Activated CD4-positive, alpha-beta T cell treated with anti-CD3 and anti-CD28 coated beads, Interleukin-2, amount 50 U/mL, for 16 hours (primary cell): ENCODE data around the gene ETNPPL.

Experiments used
- DNase-seq: peaks from one replicate; pipeline ENCODE4 v3.0.0-alpha.2; 2020

The ETNPPL gene

DNA sequence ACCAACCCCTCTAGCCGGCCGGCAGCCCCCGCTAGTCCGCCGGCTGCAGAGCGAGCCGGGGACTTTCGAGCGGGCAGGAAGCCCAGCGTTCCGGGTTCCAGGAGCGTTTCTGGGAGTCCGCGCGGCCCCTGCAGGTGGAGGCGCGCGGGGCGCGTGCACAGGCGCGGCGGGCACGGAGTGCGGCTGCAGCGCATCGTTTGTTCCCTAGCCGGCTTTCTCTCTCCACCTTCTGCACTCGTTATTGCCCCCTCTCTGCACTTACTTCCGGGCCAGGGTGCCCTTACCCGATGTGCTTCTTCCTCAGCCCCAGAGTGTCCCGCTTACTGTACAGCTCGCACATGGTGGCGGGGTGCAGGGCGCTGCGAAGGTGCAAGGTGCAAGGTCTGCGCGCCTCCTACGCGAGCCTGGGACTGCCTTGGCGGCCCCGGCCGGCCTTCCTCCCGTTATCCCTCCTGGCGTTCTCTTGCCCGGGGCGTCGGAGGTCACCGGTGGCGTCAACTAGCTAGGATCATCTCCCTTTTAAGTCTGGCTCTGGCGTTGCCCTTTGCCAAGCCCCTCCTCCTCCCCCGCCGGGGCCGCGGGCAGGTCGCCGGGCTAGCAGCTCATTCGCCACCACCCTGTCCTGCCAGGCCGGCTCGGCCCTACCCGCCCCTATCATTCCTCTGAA is at the start of gene ETNPPL:
ETNPPL (minus strand) TSS at position 495 of the 667 bp plus-strand sequence; CDS start at position 340, 155 bp downstream.
- peak; percentile 16 for DNase-seq

DNA sequence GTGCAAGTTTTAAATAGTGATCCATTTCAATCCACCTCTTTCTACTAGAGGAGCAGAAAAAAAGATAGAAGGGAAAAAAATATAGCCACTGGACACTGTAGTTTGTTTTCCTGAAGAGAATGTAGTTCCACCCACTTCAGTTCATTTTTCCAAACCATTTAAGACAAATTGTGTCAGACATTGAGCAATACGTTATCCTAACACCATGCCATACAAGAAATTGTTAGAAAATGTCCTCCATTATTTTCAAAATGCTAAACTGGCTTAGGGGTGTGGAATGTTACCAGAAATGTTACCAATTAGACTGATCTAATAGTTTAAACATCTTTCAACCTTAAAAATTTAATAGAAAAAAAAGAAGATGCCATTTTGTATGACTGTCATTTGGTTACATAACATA is 48.6 kb upstream of the ETNPPL start:
- DNase-seq = no peak

DNA sequence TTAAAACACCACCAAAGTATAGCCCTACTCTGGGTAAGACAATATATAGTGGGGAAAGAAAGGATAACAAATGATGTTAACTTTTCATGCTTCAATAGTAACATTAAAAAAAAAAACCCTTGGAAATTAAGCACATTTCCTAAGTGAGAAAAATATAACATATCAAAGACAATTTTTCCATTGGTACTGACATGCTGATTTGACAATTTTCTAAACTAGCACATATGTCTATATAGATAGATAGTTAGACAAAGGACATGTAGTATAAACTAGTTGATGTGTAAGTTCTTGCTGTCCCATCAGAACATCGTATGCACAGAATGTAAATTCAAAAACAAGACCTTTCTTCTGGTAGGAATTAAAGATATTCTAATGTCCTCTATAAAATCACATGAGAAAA is 47.2 kb upstream of the ETNPPL start:
- no peak for DNase-seq

DNA sequence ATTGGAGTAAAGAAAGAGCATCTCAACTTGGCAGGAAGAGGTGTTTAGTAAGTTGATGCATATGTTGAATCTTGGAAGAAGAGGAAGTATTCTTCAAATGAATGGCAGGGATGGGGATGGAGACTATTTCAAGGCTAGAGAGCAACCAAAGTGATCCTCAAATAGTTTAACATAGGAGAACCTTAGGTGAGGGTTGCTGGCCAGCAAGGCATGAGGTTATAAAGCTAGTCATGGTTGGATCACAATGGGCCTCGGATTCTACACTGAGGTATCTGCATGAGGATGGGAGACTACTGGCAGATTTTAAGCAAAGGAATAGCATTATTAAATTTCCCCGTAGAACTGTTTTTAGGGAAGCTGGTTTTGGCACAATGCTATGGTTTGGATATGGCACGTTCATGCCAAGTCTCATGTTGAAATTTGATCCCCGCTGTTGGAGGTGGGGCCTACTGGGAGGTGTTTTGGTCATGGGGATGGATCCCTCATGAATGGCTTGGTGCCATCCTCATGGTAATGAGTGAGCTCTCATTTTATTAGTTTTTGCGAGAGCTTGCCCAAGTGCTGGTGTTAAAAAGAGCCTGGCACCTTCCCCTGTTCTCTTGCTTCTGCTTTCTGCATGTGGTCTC is 41.9 kb upstream of the ETNPPL start:
- DNase-seq = no peak

DNA sequence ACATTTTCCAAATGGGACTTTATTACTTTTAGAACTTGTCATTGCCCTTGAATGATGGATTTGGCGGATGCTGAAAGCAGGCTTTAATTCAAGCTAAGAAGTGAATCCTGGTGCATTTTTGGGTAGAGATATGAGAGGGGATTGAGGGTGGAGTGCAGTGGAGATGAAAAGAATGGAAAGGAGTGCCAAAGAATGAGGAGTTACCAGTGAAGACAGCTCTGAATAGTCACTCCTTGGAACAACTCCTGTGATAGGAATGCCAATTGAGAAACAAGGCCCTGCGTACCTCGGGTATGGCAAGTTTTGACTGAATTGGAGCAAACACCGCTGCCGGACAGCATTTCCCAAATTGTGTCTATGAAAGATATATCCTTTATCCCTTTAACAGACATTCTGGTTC is 36.5 kb upstream of the ETNPPL start:
- DNase-seq = no peak

DNA sequence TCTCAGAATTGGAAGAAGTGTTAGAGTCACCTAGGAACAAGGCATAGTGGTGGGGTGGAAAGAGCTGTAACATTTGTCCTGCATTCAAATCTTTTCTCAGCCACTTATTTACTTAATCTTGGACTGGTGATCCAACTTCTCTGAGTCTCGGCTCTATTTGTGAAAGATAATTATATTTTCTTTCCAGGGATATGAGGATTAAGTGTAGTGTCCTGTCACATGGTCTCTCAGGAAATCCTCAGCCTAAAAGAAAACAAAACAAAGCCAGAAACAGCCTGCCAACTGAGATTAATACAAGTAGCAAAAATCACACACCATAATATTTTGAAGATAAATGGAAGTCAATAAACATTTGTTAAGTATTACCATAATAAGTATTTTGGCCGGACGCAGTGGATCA is 33.3 kb upstream of the ETNPPL start:
- DNase-seq = no peak

DNA sequence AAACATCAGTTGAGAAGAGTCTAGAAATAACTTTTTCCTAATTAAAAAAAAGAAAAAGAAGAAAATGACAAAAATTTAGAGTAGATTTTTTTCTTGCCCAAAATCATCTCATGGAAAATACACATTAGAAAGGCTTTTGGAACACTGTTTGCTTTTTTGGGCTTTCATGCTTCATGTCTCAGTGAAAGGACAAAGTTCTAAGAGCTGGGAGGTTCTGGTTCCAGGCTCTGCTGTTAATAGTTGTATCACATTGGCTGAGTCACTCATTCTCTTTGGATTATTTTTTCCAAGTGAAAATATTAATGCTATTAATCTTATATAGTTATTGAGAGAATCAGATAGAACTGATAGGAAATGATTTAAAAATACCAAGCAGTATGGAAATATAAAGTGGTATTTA is 32.9 kb upstream of the ETNPPL start:
- no peak for DNase-seq

DNA sequence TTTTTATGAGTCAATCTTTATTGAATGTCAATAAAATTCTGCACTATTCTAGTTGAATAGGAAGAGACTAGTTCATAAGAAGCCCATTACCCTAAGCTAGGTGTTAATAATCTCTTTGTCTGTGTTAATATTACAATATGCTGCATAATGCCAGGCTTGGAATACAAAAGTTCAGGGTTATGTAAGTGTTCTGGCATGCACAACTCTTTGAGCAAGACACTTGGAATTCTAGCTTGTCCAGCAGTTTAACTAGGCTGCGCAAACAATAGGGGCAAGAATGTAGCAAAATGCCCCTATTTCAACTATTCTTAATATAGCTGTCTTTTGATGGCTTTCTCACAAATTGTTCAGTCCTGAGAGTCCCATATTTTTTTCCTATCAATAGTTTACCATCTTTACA is 31.3 kb upstream of the ETNPPL start:
- no peak for DNase-seq

DNA sequence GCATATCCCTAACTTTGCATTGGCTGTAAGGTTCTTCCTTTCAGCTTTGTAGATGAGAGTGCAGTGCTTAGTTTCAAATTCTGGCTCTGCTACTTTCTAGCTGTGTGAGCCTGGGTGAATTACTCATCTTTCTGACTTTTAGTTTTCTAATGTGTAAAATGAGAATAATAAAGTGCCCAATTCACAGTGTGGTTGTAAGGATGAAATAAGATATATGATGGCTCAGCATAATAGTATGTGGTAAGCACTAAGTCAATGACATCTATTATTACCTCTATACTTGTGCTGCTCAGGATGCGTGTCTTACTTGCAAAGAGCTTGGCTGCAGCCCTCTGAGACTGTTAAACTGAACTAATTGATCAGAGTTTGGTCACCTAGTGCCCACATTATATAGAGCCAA is 30.6 kb upstream of the ETNPPL start:
- no peak for DNase-seq

DNA sequence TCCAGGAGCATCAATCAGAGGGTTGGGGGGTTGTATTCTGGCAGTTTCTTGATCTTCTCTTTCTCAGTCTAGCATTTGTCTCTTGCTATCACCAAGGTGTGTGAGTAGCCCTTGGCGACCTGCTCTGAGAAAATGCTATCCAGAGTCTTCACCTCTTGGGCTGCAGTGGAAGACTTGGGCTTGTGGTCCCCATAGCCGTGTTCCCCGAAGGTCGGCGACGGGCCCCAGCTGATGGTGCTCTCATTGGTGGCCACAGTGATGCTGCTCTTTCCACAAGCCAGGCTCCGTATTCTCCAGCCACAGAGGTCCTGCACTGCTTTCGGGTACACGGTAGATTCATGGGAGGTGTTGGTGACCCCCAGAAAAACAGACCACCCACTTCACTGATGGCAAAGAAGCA is 25.9 kb upstream of the ETNPPL start:
- no peak for DNase-seq

DNA sequence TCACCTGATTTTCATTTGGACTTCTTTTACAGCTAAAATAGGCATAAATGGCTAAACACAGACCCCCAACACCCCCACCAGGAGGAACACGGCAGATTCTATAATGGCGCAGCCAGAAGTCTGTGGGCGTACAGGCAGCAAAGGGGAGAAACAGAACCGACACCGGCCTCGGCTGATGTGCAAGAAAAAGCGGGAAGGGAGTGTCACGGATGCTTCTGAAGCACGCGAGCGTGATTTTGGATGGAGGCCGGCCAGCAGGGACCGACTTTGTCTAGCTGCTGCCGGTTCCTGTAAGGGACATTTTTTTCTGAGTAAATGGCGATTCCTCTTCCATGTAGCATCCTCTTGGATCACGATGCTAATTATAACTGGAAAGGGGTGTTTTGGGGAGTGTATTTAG is 24.9 kb upstream of the ETNPPL start:
- DNase-seq = no peak

DNA sequence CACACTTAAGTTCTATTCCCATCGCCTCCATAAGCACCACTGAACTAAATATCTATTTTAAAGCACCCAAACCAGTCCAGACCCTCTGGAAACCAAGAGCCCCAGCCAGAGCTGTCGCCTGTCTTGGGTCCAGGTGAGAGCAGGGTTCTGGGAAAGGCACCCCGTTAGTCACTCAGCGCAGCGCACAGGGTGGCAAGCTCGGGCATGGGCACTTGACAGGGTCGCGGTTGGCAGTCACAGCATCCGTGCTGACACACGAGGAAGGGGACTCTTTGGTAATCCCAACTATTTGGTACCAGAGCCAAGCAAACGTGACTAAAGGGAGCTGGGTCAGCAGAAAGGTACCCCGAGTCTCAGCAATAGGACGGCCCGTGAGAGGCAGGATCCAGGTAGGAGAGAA is 24.3 kb upstream of the ETNPPL start:
- DNase-seq = no peak

DNA sequence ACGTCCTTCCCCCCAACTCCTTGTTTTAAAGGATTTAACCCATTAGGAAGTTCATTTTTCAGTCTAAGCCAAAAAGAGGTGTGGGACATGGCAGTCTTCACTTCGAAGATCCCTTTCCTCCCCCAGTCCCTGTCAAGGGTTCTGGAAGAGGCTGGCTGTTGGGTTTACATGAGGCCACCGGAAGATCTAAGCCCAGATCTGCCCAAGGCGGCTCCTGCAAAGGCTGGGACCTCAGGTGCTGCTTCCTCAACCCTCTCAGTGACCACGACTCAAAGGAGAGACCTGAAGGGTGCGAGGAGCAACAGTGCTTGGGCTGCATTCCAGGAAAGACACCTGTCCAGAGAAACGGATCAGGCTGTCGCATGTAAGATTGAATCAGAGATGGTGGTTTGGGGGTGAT is 23.5 kb upstream of the ETNPPL start:
- DNase-seq = no peak

DNA sequence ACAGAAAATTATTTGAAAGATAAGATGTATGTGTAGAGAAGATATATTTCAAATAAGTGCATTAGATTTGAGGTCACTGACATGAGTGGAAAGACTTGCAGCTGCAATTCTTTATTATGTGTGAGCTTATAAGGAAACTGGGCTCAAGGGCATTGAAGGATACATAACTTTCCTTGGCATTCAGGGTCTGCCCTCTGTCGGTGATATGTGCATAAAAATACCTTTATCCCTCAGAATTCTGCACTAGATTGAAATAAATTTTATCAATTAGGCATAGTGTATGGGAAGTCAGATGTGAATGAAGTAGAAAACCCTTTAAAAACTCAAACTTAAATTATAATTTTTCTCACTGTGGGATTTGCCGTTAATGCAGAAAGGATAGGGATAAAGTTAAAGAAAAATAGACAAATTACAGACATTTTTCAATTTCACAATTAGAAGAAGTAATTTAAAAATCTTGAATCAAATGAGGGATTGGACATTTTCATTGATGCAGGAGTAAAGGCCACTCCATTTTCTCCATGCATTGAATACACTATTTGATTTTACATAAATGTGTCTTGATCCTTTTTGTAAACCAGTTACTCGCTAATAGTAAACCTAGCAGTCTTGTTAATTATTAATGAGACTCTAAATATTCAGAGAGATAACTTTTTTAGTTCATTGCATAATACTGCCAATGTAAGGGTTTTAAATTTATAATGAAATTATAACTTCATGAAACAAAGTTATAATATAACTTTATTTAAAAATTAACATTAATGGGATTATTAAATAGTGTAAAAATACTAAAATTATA is 21.0 kb upstream of the ETNPPL start:
- DNase-seq = no peak

DNA sequence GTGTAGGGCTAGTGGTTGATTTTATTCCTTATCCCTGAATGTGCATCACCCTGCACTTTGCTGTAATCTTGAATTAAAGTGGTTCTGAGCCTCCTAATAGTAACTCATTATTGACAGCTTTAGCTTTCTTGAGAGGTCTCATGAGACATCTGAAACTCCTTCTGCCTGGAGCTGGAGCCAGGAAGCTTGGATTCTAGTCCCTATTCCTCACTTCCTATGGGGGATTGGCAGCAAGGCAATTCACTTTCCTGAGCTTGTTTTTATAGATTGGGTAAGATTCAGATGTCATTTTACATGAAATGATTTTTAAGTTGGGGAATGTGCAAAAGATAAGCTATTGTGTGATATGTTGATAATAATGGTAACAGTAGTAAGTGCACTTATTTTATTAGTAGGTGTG is 17.1 kb upstream of the ETNPPL start:
- no peak for DNase-seq

DNA sequence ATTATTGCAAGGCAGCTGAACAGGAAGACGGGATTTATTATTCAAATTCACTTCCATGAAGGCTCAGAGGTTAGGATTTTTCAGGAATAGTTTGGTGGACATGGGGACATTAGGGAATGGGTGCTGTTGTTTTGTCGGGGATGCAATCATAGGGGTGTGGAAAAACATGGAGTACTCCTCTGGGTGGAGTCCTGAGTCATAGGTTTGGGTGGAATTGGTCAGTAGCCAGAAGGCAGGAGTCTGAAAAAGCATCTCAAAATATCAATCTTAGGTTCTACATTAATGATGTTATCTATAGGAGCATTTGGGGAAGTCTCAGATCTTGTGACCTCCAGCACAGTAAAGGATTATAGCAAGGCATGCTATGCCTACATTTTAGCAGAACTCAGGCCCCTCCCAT is 14.5 kb upstream of the ETNPPL start:
- DNase-seq = no peak

DNA sequence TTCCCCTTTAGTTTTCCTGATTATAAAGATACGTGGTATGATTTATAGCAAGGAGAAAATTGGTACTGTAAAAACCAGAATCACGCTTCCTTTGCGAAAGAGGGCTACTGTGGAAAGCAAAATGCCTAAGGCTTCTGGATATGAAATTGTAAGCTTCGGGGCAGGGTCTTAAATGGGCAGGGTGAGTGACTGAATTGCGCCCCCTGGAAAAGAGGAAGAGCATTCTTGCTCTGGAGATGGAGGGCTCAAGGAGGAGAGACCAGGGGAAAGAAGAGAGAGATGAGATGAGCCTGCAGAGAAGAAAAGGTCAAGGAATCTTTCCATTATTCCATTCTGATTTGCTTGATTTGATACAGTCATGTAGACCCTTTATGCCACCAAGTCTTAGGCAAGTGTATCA is 13.1 kb upstream of the ETNPPL start:
- no peak for DNase-seq

DNA sequence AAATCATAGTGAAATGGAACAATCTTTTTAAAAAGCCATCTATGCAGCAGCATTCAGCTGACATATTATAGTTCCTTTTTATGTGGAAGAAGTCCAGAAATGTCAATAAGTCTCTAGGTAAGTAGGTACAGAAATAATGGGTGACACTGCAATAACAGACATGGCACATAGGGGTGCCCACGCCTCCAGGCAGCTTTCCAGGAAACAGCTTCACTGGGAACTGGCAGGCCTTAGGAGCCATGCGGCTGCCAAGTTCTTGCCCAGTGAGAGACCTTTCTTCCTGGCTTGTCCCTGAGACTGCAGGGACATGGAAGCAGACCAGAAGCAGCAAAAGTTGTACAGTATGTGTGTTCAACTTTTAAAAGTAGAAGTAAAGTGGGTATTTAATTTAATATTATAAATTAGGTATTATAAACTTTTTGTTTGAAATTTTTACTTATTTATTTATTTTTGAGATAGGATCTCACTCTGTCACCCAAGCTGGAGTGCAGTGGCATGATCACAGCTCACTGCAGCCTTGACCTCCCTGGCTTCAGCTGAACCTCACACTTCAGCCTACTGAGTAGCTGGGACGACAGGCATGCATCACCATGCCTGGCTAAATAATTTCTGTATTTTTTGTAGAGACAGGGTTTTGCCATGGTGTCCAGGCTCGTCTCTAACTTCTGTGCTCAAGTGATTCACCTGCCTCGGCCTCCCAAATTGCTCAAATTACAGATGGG is 12.1 kb upstream of the ETNPPL start:
- no peak for DNase-seq

DNA sequence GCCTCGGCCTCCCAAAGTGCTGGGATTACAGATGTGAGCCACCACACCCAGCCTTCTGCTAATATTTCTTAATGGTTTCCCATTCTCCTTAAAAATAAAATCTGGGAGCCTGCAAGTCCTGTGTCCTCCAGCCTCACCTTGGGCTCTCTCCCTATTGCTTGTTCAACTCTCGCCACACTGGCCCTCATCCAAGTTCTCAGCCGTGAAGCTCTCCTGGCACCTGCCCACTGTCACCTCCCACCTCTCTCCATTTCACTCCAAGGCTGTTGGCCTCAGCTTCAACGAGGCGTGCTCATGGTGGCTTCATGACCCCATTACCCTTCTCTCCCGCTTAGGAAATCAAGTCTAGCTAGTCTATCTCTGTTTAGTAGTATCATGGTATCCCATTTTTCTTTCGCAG is 9.5 kb upstream of the ETNPPL start:
- DNase-seq = no peak

DNA sequence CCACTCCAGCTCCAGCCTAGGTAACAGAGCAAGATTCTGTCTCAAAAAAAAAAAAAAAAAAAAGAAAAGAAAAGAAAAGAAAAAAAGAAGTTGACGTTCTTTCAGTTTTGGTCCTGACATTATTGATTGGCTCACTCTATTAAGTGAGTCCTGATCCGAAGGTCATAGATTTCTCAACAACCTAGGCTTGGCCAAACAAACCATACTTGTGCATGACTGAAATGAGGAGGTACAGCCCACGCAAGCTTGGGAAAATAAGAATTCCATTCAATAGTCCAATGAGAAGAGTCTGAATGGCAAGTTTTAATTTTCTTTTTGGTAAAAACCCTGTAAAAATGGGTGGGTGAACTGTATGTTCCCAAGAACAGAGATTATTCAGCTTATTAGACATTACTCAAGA is 3.2 kb upstream of the ETNPPL start:
- no peak for DNase-seq

DNA sequence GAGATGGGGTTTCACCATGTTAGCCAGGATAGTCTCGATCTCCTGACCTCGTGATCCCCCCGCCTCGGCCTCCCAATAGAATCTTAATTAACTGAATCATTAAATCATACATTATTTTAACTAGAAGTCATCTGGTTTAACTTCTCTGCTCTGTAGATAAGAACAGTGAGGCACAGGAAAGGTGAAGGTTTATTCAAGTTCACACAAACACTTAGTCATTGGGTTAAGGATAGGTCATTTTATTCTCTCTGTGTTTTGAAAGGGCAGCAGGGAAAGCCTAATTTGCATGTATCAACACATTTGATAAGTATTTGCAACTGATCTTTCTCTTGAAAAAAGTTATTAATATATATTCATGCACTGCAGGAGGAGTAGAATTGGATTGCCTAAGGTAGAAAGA is 1.1 kb upstream of the ETNPPL start:
- DNase-seq = no peak

DNA sequence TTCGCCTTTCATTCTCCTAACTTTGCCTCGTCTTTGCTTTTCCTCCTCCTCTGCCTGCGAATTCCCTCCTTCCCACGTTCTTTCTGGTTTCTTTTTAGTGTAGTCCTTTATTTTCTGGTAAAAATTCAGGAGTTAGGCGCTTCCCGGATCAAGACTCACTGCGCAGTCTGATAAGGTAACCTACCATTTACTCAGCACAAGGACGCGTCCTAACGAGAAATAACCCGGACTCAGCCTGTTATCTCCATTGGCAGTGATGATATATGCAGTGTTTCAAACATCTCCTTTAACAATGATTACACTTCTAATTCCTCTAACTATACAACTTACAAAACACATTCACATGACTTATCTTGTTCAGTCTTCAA is 357 bp upstream of the ETNPPL start:
- DNase-seq = no peak

DNA sequence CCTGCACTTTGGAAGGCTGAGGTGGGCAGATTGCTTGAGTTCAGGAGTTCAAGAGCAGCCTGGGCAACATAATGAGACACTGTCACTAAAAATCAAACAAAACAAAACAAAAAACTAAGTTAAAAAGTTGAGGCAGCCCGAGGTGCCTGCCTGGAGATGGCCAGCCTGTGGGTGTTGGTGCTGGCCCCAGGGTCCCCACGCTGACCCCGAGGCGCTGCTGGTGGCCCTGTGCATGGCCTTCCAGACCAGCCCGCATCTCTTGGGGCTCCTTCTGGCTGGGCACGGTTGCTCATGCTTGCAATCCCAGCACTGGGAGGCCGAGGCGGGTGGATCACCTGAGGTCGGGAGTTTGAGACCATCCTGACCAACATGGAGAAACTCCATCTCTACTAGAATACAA is 4.4 kb downstream of the ETNPPL start:
- DNase-seq = no peak

DNA sequence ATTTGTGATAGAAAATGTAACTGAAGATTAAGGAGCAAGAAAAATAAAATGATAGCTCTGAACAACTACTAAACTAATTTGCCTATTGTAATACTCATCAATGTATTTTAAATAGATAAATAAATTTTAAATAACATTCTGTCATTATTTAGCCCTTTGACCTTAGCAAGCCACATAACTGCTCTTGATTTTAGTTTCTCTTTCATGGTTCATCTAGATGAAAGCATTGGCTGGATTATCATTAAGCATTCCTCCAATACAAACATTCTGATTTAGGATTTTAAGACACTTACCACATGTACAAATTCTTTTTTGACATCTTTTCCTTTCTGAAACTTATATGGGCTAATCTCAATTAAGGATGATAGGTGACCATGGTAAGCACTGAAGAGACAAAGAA is 8.5 kb downstream of the ETNPPL start:
- DNase-seq = no peak
